ENCODE measurements around the gene CEBPG.

Gene CEBPG

DNA sequence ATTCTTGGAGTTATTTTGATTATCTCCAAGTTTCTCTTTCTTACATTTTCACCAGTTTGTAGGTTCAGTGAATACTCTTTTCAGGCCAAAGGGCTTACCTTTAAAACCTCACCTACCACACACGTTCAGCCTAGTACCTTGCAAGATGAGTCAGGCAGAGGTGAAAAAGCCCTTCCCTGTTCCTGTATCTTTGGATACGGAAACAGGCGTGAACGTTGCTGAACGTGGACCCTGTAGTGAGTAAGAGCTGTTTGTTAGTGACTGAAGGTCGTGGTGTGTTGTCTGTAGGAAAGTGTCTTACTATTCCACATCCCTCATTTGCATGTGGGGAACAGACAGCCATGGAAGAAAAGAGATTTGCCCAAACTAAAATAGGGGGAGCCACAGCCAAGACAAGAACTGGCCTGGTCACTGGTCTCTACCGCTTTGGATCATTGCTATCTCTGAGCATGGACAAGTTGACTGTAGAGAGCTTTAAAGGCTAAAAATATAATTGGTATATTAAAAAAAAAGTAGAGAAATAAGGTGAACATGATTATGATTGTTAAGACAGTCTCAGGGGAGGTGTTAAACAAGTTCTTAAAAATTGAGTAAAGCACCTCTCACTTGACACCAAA is 3.5 kb downstream of the CEBPG start:
- no peak overlapping the region for H3K27ac ChIP-seq (replicated peaks; ENCODE audit: low read length)
- no peak overlapping the region for H4K8ac ChIP-seq (ENCODE audit: low read depth, low read length)
- DNase-seq (ENCODE audit: low spot score), result no peak
- no peak overlapping the region for H3K18ac ChIP-seq (ENCODE audit: low read length)
- H2BK12ac ChIP-seq (ENCODE audit: low read length), result no peak overlapping the region
- no peak overlapping the region for H3K23ac ChIP-seq (ENCODE audit: low read depth, low read length, poor library complexity)
- H3K4me3 ChIP-seq (ENCODE audit: low read length in 2 of 2), result no peak overlapping the region
- H3K27me3 ChIP-seq (ENCODE audit: control insufficient read depth in 3 of 3, insufficient read depth in 3 of 3, low read depth in 1 of 3, low read length in 3 of 3), result no peaks in the 10 kb centered on the region
- no peak overlapping the region for H3K4ac ChIP-seq (ENCODE audit: low read length)
- no peak overlapping the region for H3K4me2 ChIP-seq (ENCODE audit: insufficient read depth, low read length, poor library complexity, severe bottlenecking)
- peaks cover 5 to 53% of the 10 kb centered on the region in 2 donors for H3K36me3 ChIP-seq (replicated peaks in 1 of 2; ENCODE audit: control insufficient read depth in 2 of 2, insufficient read depth in 2 of 2, low read length in 2 of 2)
- H3K4me1 ChIP-seq (ENCODE audit: control insufficient read depth in 2 of 2, insufficient read depth in 1 of 2, low read depth in 1 of 2, low read length in 2 of 2), result peaks cover 5 to 18% of the 10 kb centered on the region in 2 donors
- no peak overlapping the region for H2BK5ac ChIP-seq (ENCODE audit: low read length)
- H4K91ac ChIP-seq (ENCODE audit: low read depth, low read length, poor library complexity), result no peak overlapping the region
- H2AFZ ChIP-seq (ENCODE audit: low read length), result no peak overlapping the region
- H3K9me3 ChIP-seq (replicated peaks in 1 of 2; ENCODE audit: control insufficient read depth in 2 of 2, insufficient read depth in 1 of 2, low read depth in 1 of 2, low read length in 2 of 2), result no peaks in the 10 kb centered on the region
- H2BK120ac ChIP-seq (ENCODE audit: low read depth, low read length), result no peak overlapping the region
- no CpG with 5 or more reads among the region's 7 CpGs for WGBS, 2 donors (ENCODE audit: extremely low coverage in 2 of 2, insufficient read length in 2 of 2, insufficient replicate concordance in 1 of 2)
- no peak overlapping the region for H2BK15ac ChIP-seq (ENCODE audit: low read length)
- H3K79me1 ChIP-seq (ENCODE audit: low read depth, low read length), result no peaks in the 10 kb centered on the region
- no peak overlapping the region for H2AK5ac ChIP-seq (ENCODE audit: low read depth, low read length)
- no peak overlapping the region for H3K14ac ChIP-seq (ENCODE audit: low read length)
- H3K9ac ChIP-seq (ENCODE audit: low read depth, low read length, poor library complexity), result no peak overlapping the region

DNA sequence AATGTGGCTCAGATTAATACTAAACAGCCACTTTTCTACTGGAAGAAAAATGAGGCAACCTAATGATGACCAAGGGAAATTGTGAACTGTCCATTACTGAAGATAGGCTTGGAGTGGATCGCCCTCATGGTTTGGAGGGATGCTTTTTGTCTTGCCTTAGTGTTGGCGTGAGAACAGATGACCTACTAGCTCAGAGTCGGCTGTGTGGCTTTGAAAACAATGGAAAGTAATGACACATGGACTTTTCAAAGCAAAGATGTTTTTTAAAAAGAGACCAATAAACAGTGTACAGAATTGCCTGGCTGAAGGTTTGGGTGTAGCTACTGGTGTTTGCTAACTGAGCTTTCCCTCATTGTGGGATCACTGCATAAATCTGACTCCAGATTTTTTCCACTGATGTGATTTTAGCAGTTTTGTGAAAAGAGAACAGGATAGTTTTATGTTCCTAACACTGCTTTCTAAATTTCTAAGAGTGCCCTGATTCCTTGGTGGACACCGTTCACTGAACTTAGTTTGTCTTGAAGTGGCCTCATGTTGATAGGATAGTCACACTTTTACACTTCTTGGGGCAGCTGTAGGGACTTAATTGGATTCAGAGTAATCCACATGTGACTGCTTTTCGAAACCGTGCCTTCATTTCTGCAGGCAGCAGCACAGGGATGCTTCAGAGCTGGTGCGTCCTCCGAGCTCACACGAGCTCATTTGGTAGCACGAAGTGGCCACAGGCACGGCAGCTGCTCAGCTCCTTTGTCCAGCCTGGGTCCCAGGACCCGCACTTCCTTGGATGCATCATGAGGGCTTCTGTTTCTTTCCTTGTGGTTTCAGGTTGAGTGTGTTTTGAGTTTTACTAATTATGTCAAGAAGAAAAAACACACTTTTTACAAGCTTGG is 4.3 kb downstream of the CEBPG start:
- H3K27me3 ChIP-seq (ENCODE audit: control insufficient read depth in 3 of 3, insufficient read depth in 3 of 3, low read depth in 1 of 3, low read length in 3 of 3), result no peaks in the 10 kb centered on the region
- H3K79me1 ChIP-seq (ENCODE audit: low read depth, low read length), result no peaks in the 10 kb centered on the region
- no peak overlapping the region for H3K4me3 ChIP-seq (ENCODE audit: low read length in 2 of 2)
- no peak overlapping the region for H3K14ac ChIP-seq (ENCODE audit: low read length)
- no peak overlapping the region for H3K4ac ChIP-seq (ENCODE audit: low read length)
- no peak overlapping the region for H3K18ac ChIP-seq (ENCODE audit: low read length)
- no peak overlapping the region for H2AK5ac ChIP-seq (ENCODE audit: low read depth, low read length)
- H4K8ac ChIP-seq (ENCODE audit: low read depth, low read length), result no peak overlapping the region
- peaks cover 5 to 18% of the 10 kb centered on the region in 2 donors for H3K4me1 ChIP-seq (ENCODE audit: control insufficient read depth in 2 of 2, insufficient read depth in 1 of 2, low read depth in 1 of 2, low read length in 2 of 2)
- no peak for DNase-seq (ENCODE audit: low spot score)
- peak overlapping the region; percentile 6 for H3K27ac ChIP-seq (replicated peaks; ENCODE audit: low read length)
- H3K9me3 ChIP-seq (replicated peaks in 1 of 2; ENCODE audit: control insufficient read depth in 2 of 2, insufficient read depth in 1 of 2, low read depth in 1 of 2, low read length in 2 of 2), result no peaks in the 10 kb centered on the region
- H2AFZ ChIP-seq (ENCODE audit: low read length), result no peak overlapping the region
- H2BK120ac ChIP-seq (ENCODE audit: low read depth, low read length), result no peak overlapping the region
- peaks cover 5 to 57% of the 10 kb centered on the region in 2 donors for H3K36me3 ChIP-seq (replicated peaks in 1 of 2; ENCODE audit: control insufficient read depth in 2 of 2, insufficient read depth in 2 of 2, low read length in 2 of 2)
- H3K23ac ChIP-seq (ENCODE audit: low read depth, low read length, poor library complexity), result no peak overlapping the region
- H3K9ac ChIP-seq (ENCODE audit: low read depth, low read length, poor library complexity), result no peak overlapping the region
- H3K4me2 ChIP-seq (ENCODE audit: insufficient read depth, low read length, poor library complexity, severe bottlenecking), result no peak overlapping the region
- no peak overlapping the region for H2BK12ac ChIP-seq (ENCODE audit: low read length)
- H4K91ac ChIP-seq (ENCODE audit: low read depth, low read length, poor library complexity), result no peak overlapping the region
- no peak overlapping the region for H2BK15ac ChIP-seq (ENCODE audit: low read length)
- WGBS, 2 donors (ENCODE audit: extremely low coverage in 2 of 2, insufficient read length in 2 of 2, insufficient replicate concordance in 1 of 2), result no CpG with 5 or more reads among the region's 12 CpGs
- H2BK5ac ChIP-seq (ENCODE audit: low read length), result no peak overlapping the region

DNA sequence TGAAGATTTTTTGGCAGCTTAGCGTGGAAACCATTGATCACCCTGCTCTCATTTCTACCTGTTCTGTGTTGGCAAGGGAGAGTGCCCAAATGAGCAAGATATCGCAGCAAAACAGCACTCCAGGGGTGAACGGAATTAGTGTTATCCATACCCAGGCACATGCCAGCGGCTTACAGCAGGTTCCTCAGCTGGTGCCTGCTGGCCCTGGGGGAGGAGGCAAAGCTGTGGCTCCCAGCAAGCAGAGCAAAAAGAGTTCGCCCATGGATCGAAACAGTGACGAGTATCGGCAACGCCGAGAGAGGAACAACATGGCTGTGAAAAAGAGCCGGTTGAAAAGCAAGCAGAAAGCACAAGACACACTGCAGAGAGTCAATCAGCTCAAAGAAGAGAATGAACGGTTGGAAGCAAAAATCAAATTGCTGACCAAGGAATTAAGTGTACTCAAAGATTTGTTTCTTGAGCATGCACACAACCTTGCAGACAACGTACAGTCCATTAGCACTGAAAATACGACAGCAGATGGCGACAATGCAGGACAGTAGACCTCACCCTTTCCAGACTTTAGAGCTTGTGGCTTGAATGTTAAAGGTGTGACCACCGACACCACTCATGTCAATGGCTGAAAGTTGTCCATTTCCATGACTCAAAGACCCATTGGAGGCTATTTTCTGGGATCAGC is 5.8 kb downstream of the CEBPG start:
- Histone ChIP-seq H3K4ac (ENCODE audit: low read length) (no peak overlapping the region), H3K4me3 (ENCODE audit: low read length in 2 of 2) (no peak overlapping the region), H3K9me3 (replicated peaks in 1 of 2; ENCODE audit: control insufficient read depth in 2 of 2, insufficient read depth in 1 of 2, low read depth in 1 of 2, low read length in 2 of 2) (no peaks in the 10 kb centered on the region), H2BK12ac (ENCODE audit: low read length) (no peak overlapping the region), H2AFZ (ENCODE audit: low read length) (no peak overlapping the region), H3K4me2 (ENCODE audit: insufficient read depth, low read length, poor library complexity, severe bottlenecking) (no peak overlapping the region), H3K9ac (ENCODE audit: low read depth, low read length, poor library complexity) (no peak overlapping the region), H3K36me3 (replicated peaks in 1 of 2; ENCODE audit: control insufficient read depth in 2 of 2, insufficient read depth in 2 of 2, low read length in 2 of 2) (peaks cover 5 to 66% of the 10 kb centered on the region in 2 donors), H3K27me3 (ENCODE audit: control insufficient read depth in 3 of 3, insufficient read depth in 3 of 3, low read depth in 1 of 3, low read length in 3 of 3) (no peaks in the 10 kb centered on the region), H2AK5ac (ENCODE audit: low read depth, low read length) (no peak overlapping the region), H3K4me1 (ENCODE audit: control insufficient read depth in 2 of 2, insufficient read depth in 1 of 2, low read depth in 1 of 2, low read length in 2 of 2) (peaks cover 5 to 18% of the 10 kb centered on the region in 2 donors), H3K23ac (ENCODE audit: low read depth, low read length, poor library complexity) (no peak overlapping the region), H3K27ac (replicated peaks; ENCODE audit: low read length) (no peak overlapping the region), H3K79me1 (ENCODE audit: low read depth, low read length) (no peaks in the 10 kb centered on the region), H3K14ac (ENCODE audit: low read length) (peak overlapping the region; percentile 77), H2BK120ac (ENCODE audit: low read depth, low read length) (no peak overlapping the region), H3K18ac (ENCODE audit: low read length) (no peak overlapping the region), H4K8ac (ENCODE audit: low read depth, low read length) (no peak overlapping the region), H4K91ac (ENCODE audit: low read depth, low read length, poor library complexity) (no peak overlapping the region), H2BK5ac (ENCODE audit: low read length) (no peak overlapping the region), H2BK15ac (ENCODE audit: low read length) (no peak overlapping the region)
- no CpG with 5 or more reads among the region's 16 CpGs for WGBS, 2 donors (ENCODE audit: extremely low coverage in 2 of 2, insufficient read length in 2 of 2, insufficient replicate concordance in 1 of 2)
- no peak for DNase-seq (ENCODE audit: low spot score)

DNA sequence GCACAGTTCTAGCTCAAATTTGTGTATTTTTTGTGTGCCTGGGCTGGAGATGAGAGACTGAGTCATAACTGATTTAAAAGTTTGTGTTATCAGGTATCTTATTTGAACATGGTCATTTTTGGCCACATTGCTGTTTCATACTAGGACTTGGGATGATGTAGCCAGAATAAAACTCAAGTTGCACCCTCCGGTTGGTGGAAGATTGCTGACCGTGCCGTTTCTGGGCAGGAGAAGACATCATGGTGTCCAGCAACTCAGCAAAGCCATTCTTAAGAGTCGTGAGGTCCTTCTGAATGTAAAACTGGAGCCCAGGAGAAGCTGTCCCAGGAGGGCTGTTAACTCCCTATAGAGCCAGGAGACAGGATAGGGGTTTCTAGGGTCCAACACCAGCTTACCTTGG is 7.6 kb downstream of the CEBPG start:
- no CpG with 5 or more reads among the region's 4 CpGs for WGBS, 2 donors (ENCODE audit: extremely low coverage in 2 of 2, insufficient read length in 2 of 2, insufficient replicate concordance in 1 of 2)
- H3K14ac ChIP-seq (ENCODE audit: low read length), result no peak overlapping the region

More for the DNA sequence above, 7.6 kb downstream of the CEBPG start:
- no peak overlapping the region for H2AK5ac ChIP-seq (ENCODE audit: low read depth, low read length)
- no peak overlapping the region for H2BK120ac ChIP-seq (ENCODE audit: low read depth, low read length)
- no peak overlapping the region for H2BK15ac ChIP-seq (ENCODE audit: low read length)
- no peak overlapping the region for H3K4ac ChIP-seq (ENCODE audit: low read length)
- no peak overlapping the region for H3K4me3 ChIP-seq (ENCODE audit: low read length in 2 of 2)
- no peak overlapping the region for H2AFZ ChIP-seq (ENCODE audit: low read length)
- H3K36me3 ChIP-seq (replicated peaks in 1 of 2; ENCODE audit: control insufficient read depth in 2 of 2, insufficient read depth in 2 of 2, low read length in 2 of 2), result peaks cover 3 to 64% of the 10 kb centered on the region in 2 donors
- H3K4me1 ChIP-seq (ENCODE audit: control insufficient read depth in 2 of 2, insufficient read depth in 1 of 2, low read depth in 1 of 2, low read length in 2 of 2), result peaks cover 0 to 16% of the 10 kb centered on the region in 2 donors
- no peak overlapping the region for H3K4me2 ChIP-seq (ENCODE audit: insufficient read depth, low read length, poor library complexity, severe bottlenecking)
- H3K18ac ChIP-seq (ENCODE audit: low read length), result no peak overlapping the region
- no peaks in the 10 kb centered on the region for H3K9me3 ChIP-seq (replicated peaks in 1 of 2; ENCODE audit: control insufficient read depth in 2 of 2, insufficient read depth in 1 of 2, low read depth in 1 of 2, low read length in 2 of 2)
- no peaks in the 10 kb centered on the region for H3K27me3 ChIP-seq (ENCODE audit: control insufficient read depth in 3 of 3, insufficient read depth in 3 of 3, low read depth in 1 of 3, low read length in 3 of 3)
- no peak overlapping the region for H2BK5ac ChIP-seq (ENCODE audit: low read length)
- H3K79me1 ChIP-seq (ENCODE audit: low read depth, low read length), result no peaks in the 10 kb centered on the region
- H3K27ac ChIP-seq (replicated peaks; ENCODE audit: low read length), result no peak overlapping the region
- no peak overlapping the region for H2BK12ac ChIP-seq (ENCODE audit: low read length)
- no peak for DNase-seq (ENCODE audit: low spot score)
- no peak overlapping the region for H4K8ac ChIP-seq (ENCODE audit: low read depth, low read length)
- no peak overlapping the region for H3K23ac ChIP-seq (ENCODE audit: low read depth, low read length, poor library complexity)
- H4K91ac ChIP-seq (ENCODE audit: low read depth, low read length, poor library complexity), result no peak overlapping the region
- no peak overlapping the region for H3K9ac ChIP-seq (ENCODE audit: low read depth, low read length, poor library complexity)

Measured in neuronal stem cell (in vitro differentiated cells).